Measurements from ENCODE around the gene SPARC. TPM values are rescaled to one million over a fixed set of nuclear protein-coding genes. Genes with fewer than 3 reads are reported as not detected.

The SPARC gene
- total RNA-seq, 2 donors from 2014 or later = 76.0 to 168 TPM

DNA sequence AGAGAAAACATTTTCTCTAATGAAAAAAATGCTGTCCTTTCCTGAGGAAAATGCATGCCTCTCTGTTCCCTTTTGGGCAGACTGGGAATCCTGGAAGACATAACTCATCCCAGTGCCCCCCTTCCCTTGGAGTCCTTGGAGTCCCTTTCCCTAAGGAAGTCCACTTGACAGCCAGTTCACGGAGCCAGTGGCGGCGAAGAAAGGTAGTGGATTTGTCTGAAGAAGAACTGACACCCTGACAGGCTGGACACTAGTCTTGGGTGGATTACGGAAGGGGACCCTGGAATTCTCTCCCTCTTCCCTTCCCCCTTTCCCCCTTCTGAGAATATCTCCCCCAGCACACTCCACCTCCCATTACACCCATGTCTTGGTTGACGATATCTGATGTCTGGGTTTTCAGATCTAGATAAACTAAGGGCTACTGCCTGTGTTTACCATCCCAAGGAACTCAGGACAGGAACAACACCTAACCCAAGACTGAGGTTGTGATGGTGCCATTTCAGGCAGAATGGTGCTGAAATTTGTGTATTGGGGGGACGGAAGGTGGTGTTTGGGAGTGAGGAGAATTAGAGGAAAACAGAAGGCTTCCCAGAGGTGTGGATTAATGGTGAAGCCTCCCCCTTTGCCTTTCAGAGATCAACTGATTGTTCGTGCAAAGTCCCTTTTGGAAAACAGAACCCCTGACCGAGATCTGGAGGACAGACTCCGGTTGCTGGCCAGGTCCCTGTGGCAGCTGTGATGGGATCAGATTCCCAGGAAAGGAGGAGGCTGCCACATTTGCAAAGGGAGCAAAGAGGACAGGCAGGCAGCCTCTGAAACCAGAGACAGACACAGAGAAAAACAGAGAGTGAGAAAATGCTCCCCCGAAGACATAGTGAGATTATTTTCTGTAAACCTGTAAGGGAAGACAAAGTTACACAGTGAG lies 704 bp downstream of the SPARC start:
- H3K36me3 ChIP-seq (replicated peaks in 1 of 2; ENCODE audit: insufficient read depth in 1 of 2, low read depth in 2 of 2) = no peaks in the 10 kb centered on the region
- H3K27ac ChIP-seq = peak overlapping the region; percentile 36 to 55 (median 38)
- DNase-seq (no peak), ATAC-seq (no peak)
- H3K4me1 ChIP-seq = no peaks in the 10 kb centered on the region
- WGBS, 2 donors = 43 to 46% methylated on average over 10 of the region's 10 CpGs
- H3K9me3 ChIP-seq = no peaks in the 10 kb centered on the region
- TF ChIP-seq CTCF (IDR thresholded peaks at IDR 0.05) (no peak), POLR2A (IDR thresholded peaks at IDR 0.05) (no peak)
- intact Hi-C loops (cut with DNase I) = no loop called here
- no peaks in the 10 kb centered on the region for H3K27me3 ChIP-seq
- H3K4me3 ChIP-seq = no peak overlapping the region

DNA sequence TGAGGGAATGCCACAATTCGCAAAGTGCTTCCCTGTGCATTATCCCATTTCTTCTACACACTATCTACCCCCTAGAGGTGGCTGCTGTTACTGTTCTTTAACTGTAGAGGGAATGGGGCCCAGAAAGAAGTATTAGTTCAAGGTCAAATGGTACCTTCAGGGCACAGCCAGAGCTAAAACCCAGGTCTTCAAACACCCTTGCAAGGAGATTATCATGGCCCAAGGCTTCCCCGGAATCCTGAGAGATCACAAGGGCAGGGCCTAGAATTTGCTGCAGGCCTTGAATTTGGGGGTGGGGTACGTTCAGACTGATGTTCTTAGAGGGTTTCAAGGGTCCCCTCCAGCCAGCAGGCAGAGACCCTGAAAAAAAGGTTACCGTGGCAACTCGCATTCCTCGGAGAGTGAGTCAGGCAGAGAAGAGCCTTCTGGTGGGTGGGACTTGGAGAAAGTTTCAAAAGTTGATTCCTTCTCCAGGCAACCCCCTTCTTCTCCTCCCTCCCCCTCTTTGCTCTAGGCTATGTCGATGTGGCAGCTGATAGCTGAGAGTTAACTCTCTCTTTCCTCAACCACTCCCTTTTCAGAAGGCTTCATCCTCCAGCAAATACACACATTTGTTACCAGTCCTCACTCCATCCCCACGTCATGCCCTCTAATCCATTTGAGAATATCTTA lies 1.9 kb downstream of the SPARC start:
- H3K4me3 ChIP-seq = no peak overlapping the region
- WGBS, 2 donors = 50 to 66% methylated on average over 8 of the region's 8 CpGs
- DNase-seq = peak in 1 of 4 donors; percentile 34

DNA sequence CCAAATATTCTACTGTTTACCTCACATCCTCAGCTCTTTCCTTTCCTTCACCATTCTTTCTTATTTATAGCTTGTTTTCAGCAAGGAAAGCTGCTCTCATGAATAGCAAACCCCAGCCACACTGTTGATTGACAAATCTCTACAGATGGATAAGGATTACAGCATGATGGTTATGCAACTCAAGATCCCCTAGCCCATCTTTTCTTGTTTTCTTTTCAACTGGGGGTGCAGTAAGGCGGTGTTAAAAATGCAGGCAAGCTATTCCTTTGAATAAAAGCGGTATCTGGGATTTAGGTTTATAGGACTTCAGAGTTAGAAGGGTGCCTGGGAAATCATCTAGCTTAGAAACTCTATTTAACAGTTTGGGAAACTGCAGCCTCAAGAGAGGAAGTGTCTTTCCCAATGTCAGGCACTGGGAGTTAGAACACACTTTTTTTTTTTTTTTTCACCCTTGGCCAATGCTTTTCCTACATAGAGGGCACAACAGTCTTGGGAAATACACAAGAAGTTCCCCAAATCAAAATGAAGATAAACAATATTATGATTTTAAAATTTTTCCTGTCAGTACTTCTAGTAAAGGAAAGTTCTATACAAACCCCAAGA lies 2.6 kb downstream of the SPARC start:
- Histone ChIP-seq H3K4me1 (no peaks in the 10 kb centered on the region), H3K27me3 (no peaks in the 10 kb centered on the region), H3K27ac (peak overlapping the region in 1 of 4 donors; percentile 13), H3K9me3 (no peaks in the 10 kb centered on the region), H3K4me3 (no peak overlapping the region), H3K36me3 (replicated peaks in 1 of 2; ENCODE audit: insufficient read depth in 1 of 2, low read depth in 2 of 2) (no peaks in the 10 kb centered on the region)
- ATAC-seq = no peak
- no peak for TF ChIP-seq CTCF (IDR thresholded peaks at IDR 0.05)
- TF ChIP-seq POLR2A (IDR thresholded peaks at IDR 0.05) = no peak
- intact Hi-C loops (cut with DNase I) = no loop called here
- 70 to 71% methylated on average over 2 of the region's 2 CpGs for WGBS, 2 donors
- no peak for DNase-seq

More for the DNA sequence above, 1.9 kb downstream of the SPARC start:
- ATAC-seq = peak; percentile 62
- Histone ChIP-seq H3K4me1 (no peaks in the 10 kb centered on the region), H3K27me3 (no peaks in the 10 kb centered on the region), H3K36me3 (replicated peaks in 1 of 2; ENCODE audit: insufficient read depth in 1 of 2, low read depth in 2 of 2) (no peaks in the 10 kb centered on the region), H3K9me3 (no peaks in the 10 kb centered on the region), H3K27ac (peak overlapping the region; percentile 8 to 55 (median 28))
- intact Hi-C loops (cut with DNase I) = no loop called here
- no peak for TF ChIP-seq CTCF (IDR thresholded peaks at IDR 0.05)
- TF ChIP-seq POLR2A (IDR thresholded peaks at IDR 0.05) = peak in 2 of 3 donors; percentile 44 to 45

DNA sequence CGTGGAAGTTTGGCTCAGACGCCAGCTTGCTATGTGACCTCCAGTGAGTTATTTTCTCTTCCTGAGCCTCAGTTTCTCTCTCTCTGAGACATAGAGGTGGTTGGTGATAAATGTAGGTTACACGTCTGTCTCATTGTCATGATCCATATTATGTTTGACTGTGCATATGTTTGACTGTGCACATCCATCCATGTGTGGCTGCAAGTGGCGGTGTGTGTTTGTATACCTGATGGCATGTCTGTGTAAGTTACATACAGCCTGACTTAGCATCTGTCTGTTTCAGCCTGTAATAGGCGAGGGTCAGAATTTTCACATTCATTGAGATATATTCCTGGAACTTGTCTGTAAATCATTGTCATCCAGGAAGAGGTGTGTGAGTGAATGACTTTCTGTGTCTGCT lies 3.3 kb downstream of the SPARC start:
- TF ChIP-seq CTCF (IDR thresholded peaks at IDR 0.05) (no peak), POLR2A (IDR thresholded peaks at IDR 0.05) (no peak)
- H3K4me3 ChIP-seq = no peak overlapping the region
- H3K27ac ChIP-seq = no peak overlapping the region
- ATAC-seq (no peak), DNase-seq (no peak)
- H3K27me3 ChIP-seq = no peaks in the 10 kb centered on the region
- H3K4me1 ChIP-seq = no peaks in the 10 kb centered on the region
- intact Hi-C loops (cut with DNase I) = no loop called here
- H3K36me3 ChIP-seq (replicated peaks in 1 of 2; ENCODE audit: insufficient read depth in 1 of 2, low read depth in 2 of 2) = no peaks in the 10 kb centered on the region
- H3K9me3 ChIP-seq = no peaks in the 10 kb centered on the region
- WGBS, 2 donors = 57 to 77% methylated on average over 5 of the region's 5 CpGs

Measured in body of pancreas (tissue), 4 donors.